Measurements from ENCODE around the gene YAP1.
"Not testable (repeated sequence)": the region's sequence is repeated elsewhere in the genome, so short reads cannot be mapped to it uniquely, and the experiment has no call there.

YAP1 gene

GRCh38 chr11:102230911-102231310 is 120.7 kb downstream of the YAP1 start:
- no peak for FAIRE-seq
- no peak for DNase-seq (ENCODE audit: extremely low spot score, insufficient read length, low read depth)

GRCh38 chr11:102234779-102235439 is 124.7 kb downstream of the YAP1 start:
- no peak for DNase-seq (ENCODE audit: extremely low spot score, insufficient read length, low read depth)
- FAIRE-seq = no peak

- no peak for FAIRE-seq
- no peak for DNase-seq (ENCODE audit: extremely low spot score, insufficient read length, low read depth)
These were observed 127.0 kb downstream of the YAP1 start for GRCh38 chr11:102237096-102237735.

GRCh38 chr11:102238391-102238821 is 128.2 kb downstream of the YAP1 start:
- FAIRE-seq = no peak
- no peak for DNase-seq (ENCODE audit: extremely low spot score, insufficient read length, low read depth)

GRCh38 chr11:102239448-102239847 is 129.2 kb downstream of the YAP1 start:
- no peak for FAIRE-seq

GRCh38 chr11:102239911-102240310 is 129.7 kb downstream of the YAP1 start:
- DNase-seq (ENCODE audit: extremely low spot score, insufficient read length, low read depth) = no peak
- no peak for FAIRE-seq

More at GRCh38 chr11:102239448-102239847, 129.2 kb downstream of the YAP1 start:
- no peak for DNase-seq (ENCODE audit: extremely low spot score, insufficient read length, low read depth)

- FAIRE-seq (no peak), DNase-seq (ENCODE audit: extremely low spot score, insufficient read length, low read depth) (no peak)
These were observed 130.3 kb downstream of the YAP1 start for GRCh38 chr11:102240502-102240901.

GRCh38 chr11:102241026-102241425 is 130.8 kb downstream of the YAP1 start:
- no peak for FAIRE-seq

GRCh38 chr11:102243399-102243884 is 133.2 kb downstream of the YAP1 start:
- DNase-seq (ENCODE audit: extremely low spot score, insufficient read length, low read depth) = no peak
- no peak for FAIRE-seq

More at GRCh38 chr11:102241026-102241425, 130.8 kb downstream of the YAP1 start:
- no peak for DNase-seq (ENCODE audit: extremely low spot score, insufficient read length, low read depth)

GRCh38 chr11:102244681-102245409 is 134.6 kb downstream of the YAP1 start:
- FAIRE-seq (no peak), DNase-seq (ENCODE audit: extremely low spot score, insufficient read length, low read depth) (no peak)

GRCh38 chr11:102251423-102251822 is 141.2 kb downstream of the YAP1 start:
- DNase-seq (ENCODE audit: extremely low spot score, insufficient read length, low read depth) (no peak), FAIRE-seq (no peak)

GRCh38 chr11:102252339-102252891 is 142.2 kb downstream of the YAP1 start:
- DNase-seq (ENCODE audit: extremely low spot score, insufficient read length, low read depth) = no peak
- FAIRE-seq = no peak

- FAIRE-seq = no peak
These were observed 142.9 kb downstream of the YAP1 start for GRCh38 chr11:102253020-102253715.

GRCh38 chr11:102254047-102254446 is 143.8 kb downstream of the YAP1 start:
- DNase-seq (ENCODE audit: extremely low spot score, insufficient read length, low read depth) (no peak), FAIRE-seq (no peak)

More at GRCh38 chr11:102253020-102253715, 142.9 kb downstream of the YAP1 start:
- no peak for DNase-seq (ENCODE audit: extremely low spot score, insufficient read length, low read depth)

GRCh38 chr11:102256251-102256650 is 146.0 kb downstream of the YAP1 start:
- FAIRE-seq (no peak), DNase-seq (ENCODE audit: extremely low spot score, insufficient read length, low read depth) (no peak)

- FAIRE-seq = no peak
These were observed 150.0 kb downstream of the YAP1 start for GRCh38 chr11:102260241-102260640.

GRCh38 chr11:102263379-102264003 is 153.2 kb downstream of the YAP1 start:
- no peak for FAIRE-seq

More at GRCh38 chr11:102260241-102260640, 150.0 kb downstream of the YAP1 start:
- DNase-seq (ENCODE audit: extremely low spot score, insufficient read length, low read depth) = no peak

GRCh38 chr11:102264704-102265103 is 154.5 kb downstream of the YAP1 start:
- FAIRE-seq; DNase-seq (ENCODE audit: extremely low spot score, insufficient read length, low read depth): not testable (repeated sequence)

More at GRCh38 chr11:102263379-102264003, 153.2 kb downstream of the YAP1 start:
- DNase-seq (ENCODE audit: extremely low spot score, insufficient read length, low read depth) = no peak

GRCh38 chr11:102266099-102266498 is 155.9 kb downstream of the YAP1 start:
- DNase-seq (ENCODE audit: extremely low spot score, insufficient read length, low read depth) (no peak), FAIRE-seq (no peak)
